ENCODE measurements around the gene SPR.

- TF ChIP-seq CTCF (IDR thresholded peaks at IDR 0.05), result no peak
- TF ChIP-seq RCOR1 (IDR thresholded peaks at IDR 0.05; ENCODE audit: low read depth, low read length), result no peak
- no peak for TF ChIP-seq MYC (IDR thresholded peaks at IDR 0.05; ENCODE audit: borderline replicate concordance, low read length)
- no peak for TF ChIP-seq ZFP36 (IDR thresholded peaks at IDR 0.05; ENCODE audit: borderline replicate concordance, partially characterized antibody)
- TF ChIP-seq RAD21 (conservative IDR thresholded peaks at IDR 0.05 in 1 of 2, IDR thresholded peaks at IDR 0.05 in 1 of 2), result no peak
Measured at GRCh38 chr2:72895154-72895553, 7.9 kb downstream of the SPR start.

All from A549 (cell line).